ENCODE data around the gene FBLIM1. TPM values are rescaled to one million over a fixed set of nuclear protein-coding genes. Genes with fewer than 3 reads are reported as not detected.

FBLIM1 gene
- total RNA-seq, 2 donors from 2014 or later, result 42.5 to 46.2 TPM

DNA sequence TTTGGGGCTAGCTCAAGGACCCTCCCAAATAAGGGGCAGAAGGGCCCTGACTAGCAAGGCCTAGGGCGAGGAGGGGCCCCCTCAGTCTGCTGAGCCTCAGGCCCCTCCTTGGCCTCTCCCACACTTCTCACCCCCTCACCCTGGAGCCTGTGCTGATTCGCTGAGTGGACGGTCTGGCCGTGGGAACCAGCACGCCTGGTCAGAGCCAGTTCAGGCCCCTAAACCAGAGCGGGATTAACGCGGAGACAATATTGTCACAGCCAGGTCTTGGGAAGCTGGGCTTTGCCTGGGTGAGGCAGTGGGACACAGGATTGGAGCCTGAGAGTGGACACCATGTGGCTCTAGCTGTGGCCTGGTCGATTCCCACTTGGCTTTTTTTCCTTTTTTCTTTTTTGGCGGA, 4.8 kb upstream of the FBLIM1 start:
- no peak for ATAC-seq
- 81 to 85% methylated on average over 2 to 10 of the region's 10 CpGs for WGBS, 2 donors
- intact Hi-C loops (cut with DNase I), result no loop called here

GRCh38 chr1:15755021-15755645, 3.5 kb upstream of the FBLIM1 start:
- WGBS, 2 donors, result 83 to 89% methylated on average over 2 of the region's 2 CpGs
- Histone ChIP-seq H3K27ac (no peak overlapping the region), H3K9me3 (no peaks in the 10 kb centered on the region), H3K27me3 (no peaks in the 10 kb centered on the region), H3K4me1 (peaks cover 36% of the 10 kb centered on the region), H3K4me3 (no peak overlapping the region), H3K36me3 (replicated peaks in 1 of 2; ENCODE audit: insufficient read depth in 1 of 2, low read depth in 2 of 2) (no peaks in the 10 kb centered on the region)
- intact Hi-C loops (cut with DNase I), result no loop called here
- ATAC-seq (no peak), DNase-seq (no peak)
- TF ChIP-seq CTCF (IDR thresholded peaks at IDR 0.05), result no peak
- TF ChIP-seq POLR2A (IDR thresholded peaks at IDR 0.05), result no peak

More for the DNA sequence above, 4.8 kb upstream of the FBLIM1 start:
- H3K27me3 ChIP-seq, result no peaks in the 10 kb centered on the region
- H3K36me3 ChIP-seq (replicated peaks in 1 of 2; ENCODE audit: insufficient read depth in 1 of 2, low read depth in 2 of 2), result no peaks in the 10 kb centered on the region
- H3K27ac ChIP-seq, result no peak overlapping the region
- H3K9me3 ChIP-seq, result no peaks in the 10 kb centered on the region
- TF ChIP-seq CTCF (IDR thresholded peaks at IDR 0.05) (no peak), POLR2A (IDR thresholded peaks at IDR 0.05) (no peak)
- no peak for DNase-seq
- peaks cover 32% of the 10 kb centered on the region for H3K4me1 ChIP-seq
- no peak overlapping the region for H3K4me3 ChIP-seq

GRCh38 chr1:15755646-15756040, 3.0 kb upstream of the FBLIM1 start:
- Histone ChIP-seq H3K36me3 (replicated peaks in 1 of 2; ENCODE audit: insufficient read depth in 1 of 2, low read depth in 2 of 2) (no peaks in the 10 kb centered on the region), H3K4me3 (no peak overlapping the region), H3K4me1 (peaks cover 38% of the 10 kb centered on the region), H3K9me3 (no peaks in the 10 kb centered on the region), H3K27ac (no peak overlapping the region), H3K27me3 (no peaks in the 10 kb centered on the region)
- ATAC-seq (no peak), DNase-seq (no peak)
- TF ChIP-seq CTCF (IDR thresholded peaks at IDR 0.05), result no peak
- TF ChIP-seq POLR2A (IDR thresholded peaks at IDR 0.05), result no peak
- 57 to 89% methylated on average over 1 to 4 of the region's 4 CpGs for WGBS, 2 donors
- intact Hi-C loops (cut with DNase I), result no loop called here

DNA sequence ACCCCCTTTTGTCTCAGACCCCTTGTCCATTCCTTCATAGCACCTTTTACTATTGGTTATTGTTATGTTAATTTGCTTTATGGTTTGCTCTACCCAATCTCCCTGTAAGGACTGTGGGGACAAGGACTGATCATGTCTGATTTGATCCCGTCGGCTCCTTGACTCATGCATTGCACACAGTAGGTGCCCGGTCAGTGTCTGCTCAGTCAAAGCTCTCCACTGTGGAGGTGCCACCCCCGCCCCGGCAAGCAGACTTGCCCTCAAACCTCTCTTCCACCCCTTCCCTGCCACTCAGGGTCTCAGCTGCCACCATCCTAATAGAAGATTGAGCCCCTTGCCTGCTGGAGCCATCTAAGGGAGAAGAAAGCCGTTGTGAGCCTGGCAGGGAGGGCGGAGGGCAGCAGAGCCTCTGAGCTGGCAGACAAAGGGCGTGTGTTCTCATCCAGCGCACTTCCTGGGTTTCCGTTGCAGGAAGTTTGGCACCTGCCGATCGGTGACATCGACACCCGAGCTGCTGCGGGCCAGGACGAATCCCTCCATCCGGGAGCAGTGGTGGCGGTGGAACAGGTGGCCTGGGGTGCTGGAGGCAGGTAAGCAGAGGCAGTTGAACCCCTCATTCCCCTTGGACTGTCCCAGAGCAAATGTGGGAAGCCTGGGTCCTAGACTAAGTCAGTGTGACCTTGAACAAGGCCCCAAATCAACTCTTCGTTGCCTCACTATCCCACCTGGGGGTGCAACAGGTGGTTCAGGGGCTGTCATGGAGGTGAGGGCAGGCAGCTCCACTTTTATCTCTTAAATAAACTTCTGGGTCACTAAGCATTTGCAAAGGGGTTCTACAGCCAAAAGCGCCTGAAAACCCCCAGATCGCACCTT, 2.2 kb upstream of the FBLIM1 start:
- Histone ChIP-seq H3K4me3 (no peak overlapping the region), H3K4me1 (peaks cover 41% of the 10 kb centered on the region), H3K36me3 (replicated peaks in 1 of 2; ENCODE audit: insufficient read depth in 1 of 2, low read depth in 2 of 2) (no peaks in the 10 kb centered on the region), H3K9me3 (no peaks in the 10 kb centered on the region), H3K27me3 (no peaks in the 10 kb centered on the region), H3K27ac (peak overlapping the region; percentile 1 to 75 (median 70))
- peak in 2 of 3 donors; percentile 57 to 65 for TF ChIP-seq POLR2A (IDR thresholded peaks at IDR 0.05)
- TF ChIP-seq CTCF (IDR thresholded peaks at IDR 0.05), result no peak
- intact Hi-C loops (cut with DNase I), result no loop called here
- DNase-seq (peak in 3 of 4 donors; percentile 52 to 63 (median 62)), ATAC-seq (peak; percentile 58)
- WGBS, 2 donors, result 59 to 74% methylated on average over 7 to 9 of the region's 21 CpGs
